Keratinocyte (primary cell): ENCODE results near the gene LACTB. TPM values are rescaled to one million over a fixed set of nuclear protein-coding genes. Genes with fewer than 3 reads are reported as not detected.

Experiments used
- DNase-seq: peaks from one replicate; pipeline ENCODE4 v3.0.0-alpha.2; 2011; ENCODE audit warnings: low read depth, missing footprints, low spot score
- FAIRE-seq: peaks from 2 replicates; lab custom pipeline; 2011; peaks lifted over from hg19 to GRCh38; lab: Jason Lieb, UNC
- H2AFZ ChIP-seq: 2 replicates; pipeline ENCODE4 v1.6.0; 2012; ENCODE audit warnings: low read length, control low read depth, inconsistent platforms; ENCODE audit not compliant: control insufficient read depth
- H3K27ac ChIP-seq: 2 replicates; pipeline ENCODE4 v1.5.1; 2011; ENCODE audit warnings: low read length; ENCODE audit not compliant: control insufficient read depth, insufficient read depth
- H3K27me3 ChIP-seq: 3 replicates; pipeline ENCODE4 v1.6.0; 2011; ENCODE audit warnings: low read length; ENCODE audit not compliant: control insufficient read depth, insufficient read depth; ENCODE audit errors: extremely low read depth
- H3K36me3 ChIP-seq, 2 experiments: 2 replicates in 1 of 2; 3 replicates in 1 of 2; pipeline ENCODE4 v1.5.1; 2011; ENCODE audit warnings: low read length in 2 of 2, mild to moderate bottlenecking in 1 of 2; ENCODE audit not compliant: control insufficient read depth in 2 of 2, insufficient read depth in 2 of 2; ENCODE audit errors: extremely low read depth in 1 of 2
- H3K4me1 ChIP-seq: 3 replicates; pipeline ENCODE4 v1.5.1; 2011; ENCODE audit warnings: low read length; ENCODE audit not compliant: control insufficient read depth, insufficient read depth; ENCODE audit errors: extremely low read depth
- H3K4me2 ChIP-seq: 3 replicates; pipeline ENCODE4 v1.6.0; 2011; ENCODE audit warnings: low read depth, low read length; ENCODE audit not compliant: control insufficient read depth, insufficient read depth; ENCODE audit errors: extremely low read depth
- H3K4me3 ChIP-seq, 3 experiments: fragments of 200-600 bp in 1 of 3; sonication (generic) in 1 of 3; 2 replicates in 2 of 3; 3 replicates in 1 of 3; pipeline ENCODE4 v1.5.1; 2011 to 2016; ENCODE audit warnings: low read length in 3 of 3, mild to moderate bottlenecking in 3 of 3, control low read depth in 2 of 3, inconsistent platforms in 1 of 3, low read depth in 1 of 3, mixed read lengths in 1 of 3, mixed run types in 1 of 3, moderate library complexity in 1 of 3; ENCODE audit not compliant: control insufficient read depth in 2 of 3, insufficient read depth in 2 of 3; ENCODE audit errors: extremely low read depth in 1 of 3
- H3K79me2 ChIP-seq: 2 replicates; pipeline ENCODE4 v1.6.0; 2012; ENCODE audit warnings: low read length; ENCODE audit not compliant: control insufficient read depth, insufficient read depth
- H3K9ac ChIP-seq: 3 replicates; pipeline ENCODE4 v1.6.0; 2011; ENCODE audit warnings: low read length; ENCODE audit not compliant: control insufficient read depth, insufficient read depth; ENCODE audit errors: extremely low read depth
- H3K9me1 ChIP-seq: 3 replicates; pipeline ENCODE4 v1.6.0; 2011; ENCODE audit warnings: low read length; ENCODE audit not compliant: control insufficient read depth, insufficient read depth; ENCODE audit errors: extremely low read depth
- H3K9me3 ChIP-seq: 2 replicates; pipeline ENCODE4 v1.5.1; 2012; ENCODE audit warnings: low read depth, low read length; ENCODE audit not compliant: control insufficient read depth
- H4K20me1 ChIP-seq: 3 replicates; pipeline ENCODE4 v1.6.0; 2011; ENCODE audit warnings: low read length; ENCODE audit not compliant: control insufficient read depth, insufficient read depth; ENCODE audit errors: extremely low read depth
- CTCF ChIP-seq, 3 experiments: IDR thresholded peaks in 1 of 3; conservative IDR thresholded peaks in 1 of 3; optimal IDR thresholded peaks in 1 of 3; 2 replicates in 2 of 3; 3 replicates in 1 of 3; pipeline versions ENCODE3 to v1.5.1; 2011; ENCODE audit warnings: low read length in 3 of 3, mild to moderate bottlenecking in 3 of 3, moderate library complexity in 2 of 3, control low read depth in 1 of 3, inconsistent platforms in 1 of 3; ENCODE audit not compliant: insufficient read depth in 2 of 3; ENCODE audit errors: extremely low read depth in 1 of 3
- EZH2 ChIP-seq: IDR thresholded peaks from one replicate; pipeline ENCODE4 v1.6.1; 2012; ENCODE audit warnings: inconsistent platforms, mild to moderate bottlenecking, low read length, moderate library complexity
- dilution Hi-C: fragments of 300-500 bp; cut with MboI; formaldehyde crosslinking; loops from one replicate; pipeline ENCODE4 v1.7.0; 2020; ENCODE audit warnings: low sequenced_read_pairs; ENCODE audit not compliant: extremely low pct_ligation_motif_present
- polyA plus RNA-seq, 5 experiments: library from polyadenylated mRNA; depleted of rRNA in 3 of 5; stranded (reverse) in 3 of 5; stranded (forward) in 1 of 5; unstranded in 1 of 5; fragments of >200 nt; gene quantifications; 1 replicate in 1 of 5; 2 replicates in 3 of 5; 3 replicates in 1 of 5; pipeline versions ENCODE4 v1.2.1 to v1.2.3, GENCODE V29; 2011 to 2012; ENCODE audit warnings: missing spikeins in 2 of 5, low read depth in 1 of 5, low replicate concordance in 1 of 5

The LACTB gene
- polyA plus RNA-seq, 1 donor (not counting 4 experiments of a cell fraction or from before 2014, with no cell fraction given) = 27.4 TPM

- no peak for FAIRE-seq
- H3K4me3 ChIP-seq = no peak overlapping the region
- H3K27ac ChIP-seq = no peak overlapping the region
- no peak for DNase-seq
- H2AFZ ChIP-seq = no peak overlapping the region
- TF ChIP-seq CTCF (optimal IDR thresholded peaks at IDR 0.05 in 1 of 3, IDR thresholded peaks at IDR 0.05 in 1 of 3, conservative IDR thresholded peaks at IDR 0.05 in 1 of 3; ENCODE audit: extremely low read depth in 1 of 3, insufficient read depth in 2 of 3, low read length in 3 of 3) (no peak), EZH2 (no peak)
- H3K9ac ChIP-seq = no peak overlapping the region
- dilution Hi-C loops = no loop called here
- H3K27me3 ChIP-seq = no peaks in the 10 kb centered on the region
- no peaks in the 10 kb centered on the region for H4K20me1 ChIP-seq
- H3K4me1 ChIP-seq = peaks cover 9% of the 10 kb centered on the region
- peaks cover 0 to 8% of the 10 kb centered on the region in 2 experiments for H3K36me3 ChIP-seq
- H3K9me3 ChIP-seq = no peaks in the 10 kb centered on the region
- H3K9me1 ChIP-seq = no peaks in the 10 kb centered on the region
- peak overlapping the region; percentile 1 for H3K4me2 ChIP-seq
- no peaks in the 10 kb centered on the region for H3K79me2 ChIP-seq
Measured at GRCh38 chr15:63075015-63075983, 46.4 kb upstream of the LACTB start.

GRCh38 chr15:63075984-63076713, 45.5 kb upstream of the LACTB start:
- no peak for DNase-seq
- no peak for FAIRE-seq
- Histone ChIP-seq H3K4me2 (no peak overlapping the region), H3K36me3 (peaks cover 0 to 1% of the 10 kb centered on the region in 2 experiments), H3K4me3 (no peak overlapping the region), H3K9me1 (no peaks in the 10 kb centered on the region), H4K20me1 (no peaks in the 10 kb centered on the region), H3K4me1 (peaks cover 12% of the 10 kb centered on the region), H3K27ac (no peak overlapping the region), H3K27me3 (no peaks in the 10 kb centered on the region), H3K79me2 (no peaks in the 10 kb centered on the region), H3K9ac (no peak overlapping the region), H3K9me3 (no peaks in the 10 kb centered on the region), H2AFZ (no peak overlapping the region)
- TF ChIP-seq CTCF (optimal IDR thresholded peaks at IDR 0.05 in 1 of 3, IDR thresholded peaks at IDR 0.05 in 1 of 3, conservative IDR thresholded peaks at IDR 0.05 in 1 of 3; ENCODE audit: extremely low read depth in 1 of 3, insufficient read depth in 2 of 3, low read length in 3 of 3) = no peak
- TF ChIP-seq EZH2 = no peak
- dilution Hi-C loops = no loop called here
